ES-I3 (cell line): ENCODE results near the gene CTBP1.

ENCODE experiments used
- H3K36me3 ChIP-seq: 2 replicates; pipeline ENCODE4 v1.6.1; 2013; ENCODE audit warnings: mild to moderate bottlenecking, low read length, control low read depth, moderate library complexity; ENCODE audit not compliant: insufficient read depth
- H3K4me1 ChIP-seq: 2 replicates; pipeline ENCODE4 v1.6.1; 2013; ENCODE audit warnings: mild to moderate bottlenecking, control low read depth, low read length; ENCODE audit not compliant: insufficient read depth
- H3K9ac ChIP-seq: 2 replicates; pipeline ENCODE4 v1.6.1; 2013; ENCODE audit warnings: low read depth, mild to moderate bottlenecking, low read length, moderate library complexity
- H3K9me3 ChIP-seq: 2 replicates; pipeline ENCODE4 v1.6.1; 2013; ENCODE audit warnings: mild to moderate bottlenecking, low read length, moderate library complexity; ENCODE audit not compliant: control insufficient read depth, insufficient read depth

Gene CTBP1

DNA sequence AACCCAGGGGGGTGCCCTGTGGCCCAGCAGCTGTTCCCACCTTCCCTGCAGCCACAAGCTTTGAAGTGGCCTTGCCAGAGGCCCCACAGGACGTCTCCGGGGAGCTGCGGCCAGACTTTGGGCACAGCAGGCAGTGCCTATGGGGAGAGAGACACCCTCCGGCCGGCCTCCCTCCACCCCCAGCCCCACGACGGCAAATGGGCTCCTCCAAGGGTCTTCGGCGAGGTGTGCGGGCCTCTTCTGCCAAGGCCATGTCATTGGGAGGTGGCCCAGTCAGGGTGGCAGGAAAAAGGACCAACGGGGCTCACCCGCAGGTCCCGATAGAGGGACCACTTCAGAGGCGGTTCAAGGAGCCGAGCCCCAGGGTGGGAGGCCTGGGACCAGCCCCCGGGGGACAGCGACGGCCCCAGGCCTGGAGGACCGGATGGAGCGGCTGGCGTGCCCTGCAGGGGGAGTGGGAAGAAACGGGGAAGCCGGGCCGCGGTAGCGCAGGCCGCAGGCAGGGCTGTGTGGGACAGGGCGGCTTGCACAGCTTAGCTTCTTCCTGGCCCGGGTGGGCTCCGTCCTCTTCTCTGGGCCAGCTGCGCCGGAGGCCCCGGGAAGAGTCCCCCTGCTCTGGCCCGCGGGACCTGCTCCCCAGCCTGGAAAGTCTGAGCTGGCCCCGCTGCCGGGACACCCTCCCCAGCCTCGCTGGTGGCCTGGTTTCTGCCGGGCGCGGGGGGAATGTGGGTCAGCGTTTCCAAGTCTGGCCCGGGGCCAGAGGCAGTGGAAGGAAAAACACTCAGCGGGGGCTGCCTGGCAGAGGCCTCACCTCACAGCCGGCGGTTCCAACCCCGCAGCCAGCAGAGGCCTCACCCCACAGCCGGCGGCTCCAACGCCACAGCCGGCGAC lies 54.7 kb downstream of the CTBP1 start:
- H3K36me3 ChIP-seq, result no peaks in the 10 kb centered on the region

DNA sequence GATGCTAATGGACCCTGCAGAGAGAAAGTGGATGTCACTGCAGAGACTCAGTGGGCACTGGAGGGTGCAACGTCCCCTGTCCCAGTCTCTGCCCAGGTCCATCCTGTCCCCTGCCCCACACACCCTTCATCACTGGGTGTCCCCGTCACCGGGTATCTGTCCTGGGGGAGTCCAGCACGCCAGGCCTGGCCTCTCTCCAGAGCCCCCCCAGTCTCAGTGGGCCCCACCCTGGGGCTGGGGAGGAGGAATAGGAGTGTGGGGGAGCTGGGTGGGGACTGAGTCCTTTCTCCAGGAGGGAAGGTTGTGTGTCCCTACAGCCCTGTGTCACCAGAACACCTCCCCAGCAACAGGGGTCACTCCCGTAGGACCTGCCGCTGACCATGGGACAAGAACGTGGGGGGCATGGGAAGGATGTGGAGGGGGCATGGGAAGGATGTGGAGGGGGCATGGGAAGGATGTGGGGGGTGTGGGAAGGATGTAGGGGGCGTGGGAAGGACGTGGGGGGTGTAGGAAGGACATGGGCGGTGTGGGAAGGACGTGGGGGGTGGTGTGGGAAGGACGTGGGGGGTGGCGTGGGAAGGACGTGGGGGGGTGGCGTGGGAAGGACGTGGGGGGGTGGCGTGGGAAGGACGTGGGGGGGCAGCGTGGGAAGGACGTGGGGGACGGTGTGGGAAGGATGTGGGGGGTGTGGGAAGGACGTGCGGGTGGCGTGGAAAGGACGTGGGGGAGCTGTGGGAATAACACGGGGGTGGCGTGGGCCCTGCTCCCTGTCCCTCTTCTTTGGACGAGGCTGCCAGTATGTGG lies 55.5 kb downstream of the CTBP1 start:
- Histone ChIP-seq H3K4me1 (no peaks in the 10 kb centered on the region), H3K9ac (no peak overlapping the region), H3K9me3 (no peaks in the 10 kb centered on the region), H3K36me3 (no peaks in the 10 kb centered on the region)

More for the DNA sequence above, 54.7 kb downstream of the CTBP1 start:
- Histone ChIP-seq H3K4me1 (no peaks in the 10 kb centered on the region), H3K9ac (no peak overlapping the region), H3K9me3 (no peaks in the 10 kb centered on the region)

DNA sequence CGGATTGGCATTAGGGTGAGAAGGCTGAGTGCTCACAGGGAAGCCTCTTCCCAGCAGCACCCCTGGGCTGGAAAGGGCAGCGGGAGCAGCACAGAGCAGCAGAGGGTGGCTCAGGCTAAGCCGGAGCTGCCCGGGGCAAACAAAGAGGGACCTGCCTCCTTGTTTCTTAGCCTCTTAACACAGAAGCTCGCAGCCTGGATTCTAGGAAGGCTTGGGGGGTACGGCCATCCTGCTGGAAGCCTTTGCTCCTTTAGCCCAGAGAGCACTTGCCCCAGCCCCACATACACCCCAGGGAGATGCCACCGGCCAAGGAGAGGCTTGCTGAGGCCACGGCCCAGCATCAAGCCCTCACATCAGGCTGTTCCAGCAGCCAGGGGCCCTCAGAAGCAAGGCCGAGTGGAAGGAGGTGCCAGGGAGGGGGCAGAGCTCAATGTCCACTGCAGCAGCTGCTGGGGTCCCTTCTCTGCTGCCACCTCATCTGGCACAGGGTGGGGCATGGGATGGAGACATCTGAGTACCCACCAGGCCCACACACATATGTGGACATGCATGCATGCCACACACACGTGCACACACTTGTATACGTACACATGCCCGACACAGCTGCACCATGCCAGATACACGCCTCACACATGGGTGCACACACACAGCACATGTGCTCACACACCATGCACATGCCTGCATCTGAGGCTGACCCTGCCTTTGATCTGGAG lies 56.3 kb downstream of the CTBP1 start:
- no peaks in the 10 kb centered on the region for H3K4me1 ChIP-seq
- H3K36me3 ChIP-seq, result no peaks in the 10 kb centered on the region
- H3K9me3 ChIP-seq, result no peaks in the 10 kb centered on the region
- H3K9ac ChIP-seq, result no peak overlapping the region

DNA sequence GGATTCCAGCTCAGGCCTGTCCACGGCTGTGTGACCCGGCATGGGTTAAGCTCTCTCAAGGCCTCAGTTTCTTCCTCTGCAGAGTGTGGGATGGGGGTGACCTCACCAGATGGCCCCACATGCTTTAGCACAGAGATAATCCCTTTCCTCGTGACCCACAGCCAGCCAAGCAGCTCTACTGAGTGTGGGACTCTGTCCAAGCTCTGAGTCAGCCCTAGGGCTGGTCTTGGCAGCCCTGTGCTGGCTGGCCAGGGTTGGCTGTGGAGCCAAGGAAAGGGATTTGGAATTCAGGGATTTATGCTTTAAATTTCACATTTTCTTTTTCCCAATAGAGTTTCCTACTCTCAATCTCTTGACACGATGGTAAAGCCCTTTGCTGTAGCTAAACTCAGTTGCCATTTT lies 56.8 kb downstream of the CTBP1 start:
- no peaks in the 10 kb centered on the region for H3K36me3 ChIP-seq
- H3K9ac ChIP-seq, result no peak overlapping the region
- no peaks in the 10 kb centered on the region for H3K4me1 ChIP-seq
- no peaks in the 10 kb centered on the region for H3K9me3 ChIP-seq

DNA sequence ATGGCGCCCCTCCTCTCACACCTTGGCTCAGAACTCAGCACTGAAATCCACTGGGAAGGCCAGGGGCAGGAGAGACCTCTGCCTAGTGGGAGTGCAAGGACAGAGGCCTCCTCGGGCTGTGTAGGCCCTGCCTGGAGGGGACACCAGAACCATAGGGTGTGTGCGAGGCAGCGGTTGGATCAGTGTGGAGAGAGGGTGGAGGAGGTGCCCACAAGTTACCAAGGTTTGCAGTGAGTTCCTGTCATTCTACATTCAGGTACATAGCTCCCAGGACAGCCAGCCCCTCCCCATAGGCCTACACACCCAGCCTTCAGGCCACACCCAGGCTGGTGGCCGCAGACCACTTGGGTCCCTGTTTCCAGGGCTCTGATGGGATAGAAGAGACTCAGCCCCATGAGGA lies 57.3 kb downstream of the CTBP1 start:
- no peaks in the 10 kb centered on the region for H3K4me1 ChIP-seq
- no peaks in the 10 kb centered on the region for H3K9me3 ChIP-seq
- H3K36me3 ChIP-seq, result no peaks in the 10 kb centered on the region
- H3K9ac ChIP-seq, result no peak overlapping the region

DNA sequence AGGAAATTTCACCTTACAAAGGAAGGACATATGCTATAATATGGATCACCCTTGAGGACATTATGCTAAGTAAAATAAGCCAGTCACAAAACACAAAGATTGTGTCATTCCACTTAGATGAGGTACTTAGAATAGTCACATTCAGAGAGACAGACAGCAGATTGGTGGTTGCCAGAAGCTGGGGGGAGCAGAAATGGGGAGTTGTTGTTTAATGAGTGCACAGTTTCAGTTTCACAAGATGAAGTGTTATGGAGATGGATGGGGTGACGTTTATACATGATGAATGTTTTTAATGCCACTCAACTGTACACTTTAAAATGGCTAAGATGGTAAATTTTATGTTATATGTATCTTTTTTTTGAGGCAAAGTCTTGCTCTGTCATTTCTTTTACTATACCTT lies 61.7 kb downstream of the CTBP1 start:
- Histone ChIP-seq H3K9me3 (no peaks in the 10 kb centered on the region), H3K36me3 (no peaks in the 10 kb centered on the region), H3K4me1 (no peaks in the 10 kb centered on the region), H3K9ac (no peak overlapping the region)

DNA sequence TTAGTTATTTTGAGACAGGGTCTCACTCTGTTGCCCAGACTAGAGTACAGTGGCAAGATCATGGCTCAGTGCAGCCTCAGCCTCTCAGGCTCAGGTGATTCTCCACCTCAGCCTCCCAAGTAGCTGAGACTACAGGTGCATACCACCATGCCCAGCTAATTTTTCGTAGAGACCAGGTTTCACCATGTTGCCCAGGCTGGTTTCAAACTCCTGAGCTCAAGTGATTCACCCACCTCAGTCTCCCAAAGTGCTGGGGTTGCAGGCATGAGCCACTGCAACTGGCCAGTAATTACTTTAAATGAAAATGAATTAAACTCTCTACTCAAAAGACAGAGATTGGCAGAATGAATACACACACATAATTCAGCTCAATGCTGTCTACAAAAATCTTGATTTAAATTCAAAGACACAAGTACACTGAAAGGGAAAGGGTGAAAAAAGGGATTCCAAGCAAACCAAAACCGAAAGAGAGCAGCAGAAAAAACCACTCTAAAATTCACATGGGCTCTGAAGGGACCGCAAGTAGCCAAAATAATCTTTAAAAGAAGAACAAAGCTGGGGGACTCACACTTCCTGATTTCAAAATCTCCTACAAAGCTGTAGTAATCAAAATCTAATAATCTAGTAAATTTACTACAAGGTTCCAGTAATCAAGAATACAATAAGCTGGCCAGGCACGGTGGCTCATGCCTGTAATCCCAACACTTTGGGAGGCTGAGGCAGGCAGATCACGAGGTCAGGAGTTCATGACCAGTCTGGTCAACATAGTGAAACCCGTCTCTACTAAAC lies 64.8 kb downstream of the CTBP1 start:
- no peak overlapping the region for H3K9ac ChIP-seq

DNA sequence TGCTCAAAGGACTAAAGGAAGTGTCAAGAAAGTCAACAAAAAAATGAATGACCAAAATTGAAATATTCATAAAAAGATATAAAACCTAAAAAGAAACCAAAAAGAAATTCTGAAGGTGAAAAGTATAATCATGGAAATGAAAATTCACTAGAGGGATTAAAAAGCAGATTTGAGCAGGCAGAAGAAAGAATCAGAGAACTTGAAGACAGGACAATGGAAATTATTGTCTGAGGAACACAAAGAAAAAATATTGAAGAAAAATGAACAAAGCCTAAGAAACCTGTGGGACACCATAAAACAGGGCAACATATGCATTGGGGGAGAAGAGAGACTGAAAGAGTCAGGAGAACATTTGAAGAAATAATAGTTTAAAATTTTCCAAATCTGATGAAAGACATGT lies 66.6 kb downstream of the CTBP1 start:
- no peaks in the 10 kb centered on the region for H3K4me1 ChIP-seq
- no peak overlapping the region for H3K9ac ChIP-seq
- H3K9me3 ChIP-seq, result peaks cover 2% of the 10 kb centered on the region; the same call in 1 of the 2 replicates
- no peaks in the 10 kb centered on the region for H3K36me3 ChIP-seq

More for the DNA sequence above, 64.8 kb downstream of the CTBP1 start:
- Histone ChIP-seq H3K9me3 (peaks cover 2% of the 10 kb centered on the region; the same call in 1 of the 2 replicates), H3K4me1 (no peaks in the 10 kb centered on the region), H3K36me3 (no peaks in the 10 kb centered on the region)

DNA sequence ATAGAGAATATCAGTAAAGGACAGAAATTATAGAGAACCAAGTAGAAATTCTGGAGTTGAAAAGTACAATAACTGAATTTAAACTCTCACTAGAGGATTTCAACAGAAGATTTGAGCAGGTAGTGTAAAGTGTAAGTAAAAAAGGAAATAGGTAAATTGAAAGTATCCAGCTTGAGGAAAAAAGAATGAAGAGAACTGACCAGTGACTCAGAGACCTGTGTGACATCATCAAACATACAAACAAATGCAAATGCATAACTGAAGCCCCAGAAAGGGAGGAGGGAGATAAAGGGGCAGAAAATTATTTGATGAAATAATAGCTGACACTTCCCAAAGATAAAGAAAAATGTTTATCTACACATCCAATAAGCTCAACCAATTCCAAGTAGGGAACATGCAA lies 68.3 kb downstream of the CTBP1 start:
- H3K36me3 ChIP-seq, result no peaks in the 10 kb centered on the region
- H3K9me3 ChIP-seq, result peaks cover 2% of the 10 kb centered on the region; the same call in 1 of the 2 replicates
- no peak overlapping the region for H3K9ac ChIP-seq
- no peaks in the 10 kb centered on the region for H3K4me1 ChIP-seq

DNA sequence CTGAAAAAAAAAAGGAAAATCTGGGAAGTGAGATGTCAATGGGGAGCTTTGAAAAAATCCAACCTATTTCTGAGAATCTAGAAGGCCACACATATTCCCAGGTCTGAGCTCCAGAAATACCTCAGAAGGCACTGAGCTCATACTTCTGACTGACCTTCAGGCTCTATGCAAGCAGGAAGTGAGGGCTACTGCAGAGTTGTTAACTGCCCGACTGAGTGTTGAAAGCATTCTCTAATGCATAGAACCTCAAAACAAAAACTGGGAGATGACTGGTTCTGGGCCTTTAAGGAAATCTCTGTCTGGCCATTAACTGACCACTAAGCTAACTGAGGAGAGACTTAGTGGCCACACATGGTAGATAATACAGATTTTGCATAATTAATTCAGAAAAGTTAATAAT lies 69.0 kb downstream of the CTBP1 start:
- Histone ChIP-seq H3K9me3 (peaks cover 2% of the 10 kb centered on the region; the same call in 1 of the 2 replicates), H3K36me3 (no peaks in the 10 kb centered on the region), H3K9ac (no peak overlapping the region), H3K4me1 (no peaks in the 10 kb centered on the region)

DNA sequence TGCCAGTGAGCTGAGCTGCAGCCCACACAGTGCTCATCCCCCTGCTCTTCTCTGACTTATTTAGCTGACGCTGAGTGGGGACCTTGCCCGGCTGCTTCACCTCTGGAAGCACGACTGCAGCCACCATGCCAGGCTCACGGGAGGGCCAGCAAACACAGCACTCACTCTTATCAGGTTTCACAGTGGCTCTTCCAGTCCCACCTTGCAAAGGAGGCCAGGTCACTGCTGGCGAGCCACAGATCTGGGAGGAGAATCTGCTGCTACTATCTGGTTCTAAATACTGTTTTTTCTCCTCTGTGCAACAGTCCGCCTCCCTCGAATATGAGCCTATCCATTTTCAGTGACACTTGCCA lies 69.9 kb downstream of the CTBP1 start:
- no peak overlapping the region for H3K9ac ChIP-seq
- H3K4me1 ChIP-seq, result no peaks in the 10 kb centered on the region

DNA sequence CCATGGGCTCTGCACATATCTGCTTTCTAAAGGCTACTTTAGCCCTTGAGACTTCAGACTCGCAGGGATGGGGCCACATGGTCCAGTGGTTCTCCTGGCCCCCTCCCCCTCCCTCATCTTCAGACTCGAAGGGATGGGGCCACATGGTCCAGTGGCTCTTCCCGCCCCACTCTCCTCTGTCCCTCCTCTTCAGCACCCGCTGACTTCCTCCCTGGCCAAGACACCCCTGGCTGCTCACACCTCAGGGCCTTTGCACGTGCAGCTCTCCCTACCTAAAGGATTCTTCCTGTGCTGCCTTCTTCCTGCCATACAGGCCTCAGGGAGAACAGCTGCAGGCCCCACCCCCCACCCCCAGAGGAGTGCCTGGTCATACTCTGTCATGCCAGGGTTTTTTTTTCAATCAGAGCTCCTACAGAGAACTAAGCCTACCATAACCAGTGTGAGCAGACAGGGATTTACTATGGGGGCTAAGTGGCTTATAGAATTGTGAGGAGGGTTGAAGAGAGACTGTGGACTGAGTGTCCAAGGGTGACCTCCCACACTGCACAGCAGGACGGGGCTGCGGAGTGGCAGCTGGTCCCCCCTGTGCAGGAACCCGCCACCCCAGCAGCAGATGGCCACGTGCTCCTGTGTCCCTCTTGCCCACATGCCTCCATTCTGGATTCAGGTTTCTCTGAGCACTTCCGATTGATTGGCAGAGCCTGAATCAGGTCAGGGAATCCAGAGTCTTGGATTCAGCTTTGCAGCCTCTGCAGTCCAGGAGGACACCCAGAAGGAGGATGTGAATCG lies 70.4 kb downstream of the CTBP1 start:
- no peak overlapping the region for H3K9ac ChIP-seq
- H3K4me1 ChIP-seq, result no peaks in the 10 kb centered on the region
- no peaks in the 10 kb centered on the region for H3K36me3 ChIP-seq
- peaks cover 2% of the 10 kb centered on the region; the same call in 1 of the 2 replicates for H3K9me3 ChIP-seq

More for the DNA sequence above, 69.9 kb downstream of the CTBP1 start:
- peaks cover 2% of the 10 kb centered on the region; the same call in 1 of the 2 replicates for H3K9me3 ChIP-seq
- H3K36me3 ChIP-seq, result no peaks in the 10 kb centered on the region
